Bronchial epithelial cell (primary cell): Measurements from ENCODE around the gene SFMBT2. TPM values are rescaled to one million over a fixed set of nuclear protein-coding genes. Genes with fewer than 3 reads are reported as not detected.
A peak's percentile ranks its signal among the peaks of the same experiment; 100 is the strongest.

Experiments used
- DNase-seq: peaks from one replicate; pipeline ENCODE4 v3.0.0-alpha.2; 2010; ENCODE audit warnings: low read depth
- FAIRE-seq: peaks from 2 replicates; lab custom pipeline; 2011; peaks lifted over from hg19 to GRCh38; lab: Jason Lieb, UNC
- H3K27me3 ChIP-seq: 2 replicates; pipeline ENCODE4 v1.5.1; 2011; ENCODE audit warnings: low read length; ENCODE audit not compliant: control insufficient read depth, insufficient read depth
- H3K36me3 ChIP-seq: 2 replicates; pipeline ENCODE4 v1.5.1; 2011; ENCODE audit warnings: low read length; ENCODE audit not compliant: control insufficient read depth, insufficient read depth
- H3K4me3 ChIP-seq: 2 replicates; pipeline ENCODE4 v1.5.1; 2011; ENCODE audit warnings: mild to moderate bottlenecking, low read depth, low read length, control low read depth
- CTCF ChIP-seq: IDR thresholded peaks from 2 replicates; pipeline ENCODE4 v1.5.1; 2011; ENCODE audit warnings: mild to moderate bottlenecking, moderate library complexity, low read length, control low read depth, inconsistent platforms; ENCODE audit not compliant: insufficient read depth, severe bottlenecking
- total RNA-seq: library from RNA; depleted of rRNA; stranded (reverse); fragments of >200 nt; gene quantifications from 2 replicates; pipeline ENCODE4 v1.2.1, GENCODE V29; 2014

Gene SFMBT2
- total RNA-seq, 1 donor from 2014 or later: under 0.01 TPM

- H3K4me3 ChIP-seq: no peak overlapping the region
- DNase-seq: no peak
- H3K27me3 ChIP-seq: no peaks in the 10 kb centered on the region
- no peak for TF ChIP-seq CTCF
- no peak for FAIRE-seq
- no peaks in the 10 kb centered on the region for H3K36me3 ChIP-seq
These were observed 176.7 kb downstream of the SFMBT2 start for GRCh38 chr10:7234109-7234508.

DNA sequence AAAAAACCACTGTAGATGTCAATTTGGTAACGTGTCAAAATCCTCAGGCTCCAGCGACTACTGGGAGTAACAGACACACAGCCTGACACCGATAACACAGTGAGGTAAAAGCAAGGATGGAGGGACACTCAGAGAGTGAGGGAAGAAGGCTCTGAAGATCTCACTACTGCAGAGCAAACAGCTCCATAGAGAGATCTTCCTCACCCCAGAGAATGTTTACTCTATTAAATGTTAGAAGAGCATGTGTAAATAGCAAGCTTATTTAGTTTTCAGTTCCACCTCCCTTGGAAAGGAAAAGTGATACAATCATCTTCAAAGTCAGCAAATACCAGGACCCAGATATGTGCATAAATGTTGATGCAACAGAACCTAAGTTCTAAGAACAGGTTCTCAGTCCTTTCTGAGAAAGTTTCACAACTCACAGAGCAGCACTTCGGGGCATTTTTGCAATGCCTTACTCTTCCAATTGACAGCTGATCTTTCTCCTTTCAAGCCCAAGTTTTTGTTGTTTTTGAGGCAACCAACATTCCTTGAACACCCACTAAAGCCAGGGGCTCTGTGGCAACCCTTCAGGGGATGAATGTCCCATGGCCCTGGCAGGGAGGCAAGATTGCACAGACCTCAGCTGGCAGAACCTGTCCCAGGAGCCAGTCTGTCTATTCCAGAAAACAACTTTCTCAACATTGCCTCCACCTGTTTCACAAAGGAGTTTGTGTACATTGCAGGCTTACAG is 177.4 kb downstream of the SFMBT2 start:
- Histone ChIP-seq H3K4me3 (no peak overlapping the region), H3K36me3 (no peaks in the 10 kb centered on the region), H3K27me3 (no peaks in the 10 kb centered on the region)
- FAIRE-seq (no peak), DNase-seq (peak; percentile 10)
- TF ChIP-seq CTCF: no peak

DNA sequence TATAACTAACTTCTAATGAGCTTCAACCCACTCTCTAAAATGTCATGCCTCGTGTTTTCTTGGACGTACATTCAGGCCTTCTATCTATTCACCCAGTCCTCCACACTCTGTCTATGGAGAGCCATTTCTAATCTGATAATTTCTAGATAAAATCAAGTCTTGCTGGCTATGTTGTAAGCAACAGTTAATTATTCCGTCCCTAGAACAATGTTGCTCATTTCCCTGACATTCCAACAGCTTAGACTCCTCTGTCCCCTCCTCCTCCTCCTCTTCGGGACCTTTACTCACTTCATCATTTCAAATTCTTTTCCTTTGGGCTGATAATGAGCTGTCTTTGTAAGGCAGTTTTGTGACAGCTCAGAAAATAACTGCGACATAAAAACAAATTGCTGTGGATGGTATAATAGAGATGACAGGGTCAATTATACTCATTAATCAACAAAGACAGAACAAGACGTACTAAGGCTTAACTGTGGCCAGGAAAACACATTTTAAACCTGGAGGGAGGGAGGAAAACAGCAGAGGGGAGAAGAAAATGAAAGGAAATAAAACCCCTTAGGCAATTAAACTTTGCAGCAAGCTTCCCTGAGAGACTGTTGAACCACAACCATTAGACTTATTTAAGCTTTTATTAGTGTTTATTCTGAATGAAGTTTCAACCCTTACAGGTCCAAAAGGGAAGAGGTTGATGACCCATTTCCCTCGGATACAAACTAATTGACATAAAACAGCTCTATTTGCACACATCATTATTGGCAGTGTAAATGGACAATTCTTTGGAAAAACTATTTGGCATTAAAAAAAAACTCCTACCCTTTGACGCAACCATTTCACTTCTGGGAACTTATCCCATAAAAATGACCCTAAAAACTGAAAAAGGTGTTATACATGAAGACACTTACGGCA is 179.1 kb downstream of the SFMBT2 start:
- no peak overlapping the region for H3K4me3 ChIP-seq
- DNase-seq (no peak), FAIRE-seq (no peak)
- no peaks in the 10 kb centered on the region for H3K36me3 ChIP-seq
- no peak for TF ChIP-seq CTCF
- H3K27me3 ChIP-seq: no peaks in the 10 kb centered on the region

- Histone ChIP-seq H3K27me3 (no peaks in the 10 kb centered on the region), H3K4me3 (no peak overlapping the region), H3K36me3 (no peaks in the 10 kb centered on the region)
- FAIRE-seq (no peak), DNase-seq (no peak)
- TF ChIP-seq CTCF: no peak
These were observed 179.9 kb downstream of the SFMBT2 start for GRCh38 chr10:7230951-7231350.

DNA sequence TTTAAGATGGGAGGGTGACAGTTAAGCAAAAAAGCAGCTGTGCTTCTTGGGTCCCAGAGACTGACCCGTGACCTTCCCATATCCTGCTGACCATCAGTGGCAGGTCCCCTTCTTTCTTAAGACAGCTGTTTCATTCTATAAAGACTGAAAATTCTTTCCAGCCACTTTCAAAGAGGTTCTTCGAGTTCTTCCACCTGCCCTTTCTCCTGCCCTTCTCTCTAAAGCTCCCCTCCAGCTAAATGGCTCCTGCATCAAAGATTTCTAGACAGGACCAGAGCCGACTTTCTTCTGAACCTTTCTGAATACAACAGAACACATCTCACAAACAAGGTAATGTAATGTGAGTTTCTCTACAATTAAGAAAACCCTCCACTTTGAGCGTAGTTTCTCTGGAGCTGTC is 180.8 kb downstream of the SFMBT2 start:
- FAIRE-seq (no peak), DNase-seq (no peak)
- no peak for TF ChIP-seq CTCF
- Histone ChIP-seq H3K4me3 (no peak overlapping the region), H3K36me3 (no peaks in the 10 kb centered on the region), H3K27me3 (no peaks in the 10 kb centered on the region)
